Fibroblast of the conjunctiva (primary cell): ENCODE measurements around the gene PHF1.
A peak's percentile ranks its signal among the peaks of the same experiment; 100 is the strongest.

Source experiments
- DNase-seq: peaks from one replicate; pipeline ENCODE4 v3.0.0-alpha.2; 2010; ENCODE audit warnings: low read depth

PHF1 gene

GRCh38 chr6:33454009-33454946 is 43.5 kb downstream of the PHF1 start, which contains the start of gene ZBTB9:
TSS of gene ZBTB9 (plus strand) at chr6:33454576. CDS start at chr6:33455101, 525 bp downstream.
- peak; percentile 95 for DNase-seq

GRCh38 chr6:33455051-33455450 is 44.2 kb downstream of the PHF1 start:
- DNase-seq: no peak

DNA sequence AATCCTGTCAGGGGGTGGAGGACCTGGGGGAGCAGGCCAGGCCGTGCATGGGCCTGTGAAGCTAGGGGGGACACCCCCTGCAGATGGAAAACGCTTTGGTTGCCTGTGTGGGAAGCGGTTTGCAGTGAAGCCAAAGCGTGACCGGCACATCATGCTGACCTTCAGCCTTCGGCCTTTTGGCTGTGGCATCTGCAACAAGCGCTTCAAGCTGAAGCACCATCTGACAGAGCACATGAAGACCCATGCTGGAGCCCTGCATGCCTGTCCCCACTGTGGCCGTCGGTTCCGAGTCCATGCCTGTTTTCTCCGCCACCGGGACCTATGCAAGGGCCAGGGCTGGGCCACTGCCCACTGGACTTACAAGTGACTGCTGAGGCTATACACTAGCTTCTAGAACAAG is 45.3 kb downstream of the PHF1 start:
- DNase-seq: no peak

- DNase-seq: no peak
These were observed 47.9 kb downstream of the PHF1 start for GRCh38 chr6:33458676-33459075.

DNA sequence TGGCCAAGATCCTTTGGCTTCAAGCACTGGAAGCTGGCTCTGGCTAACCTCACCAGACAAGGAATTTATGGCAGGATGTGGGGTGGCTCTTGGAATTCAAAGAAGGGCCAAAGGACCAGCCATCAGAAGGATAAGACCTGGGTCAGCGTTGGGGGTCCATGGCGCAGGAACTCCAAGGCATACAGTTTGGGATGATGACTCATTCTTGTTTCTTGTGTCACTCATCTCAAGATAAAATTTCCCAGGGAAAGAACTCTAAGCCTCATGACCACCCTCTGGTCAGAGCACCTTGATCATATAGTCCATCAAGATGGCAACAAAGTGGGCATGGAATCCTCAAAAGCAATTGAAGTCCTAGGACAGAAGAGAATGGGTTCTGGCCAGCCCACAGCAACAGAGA is 48.4 kb downstream of the PHF1 start:
- no peak for DNase-seq
